MCF 10A (cell line): Measurements from ENCODE around the gene FLT1. TPM values are rescaled to one million over a fixed set of nuclear protein-coding genes. Genes with fewer than 3 reads are reported as not detected.

Experiments
- BruUV-seq: library from RNA; stranded (reverse); fragments of 400-500 nt; replicated peaks from 2 replicates; lab custom pipeline; 2021; lab: Mats Ljungman, UMichigan
- CTCF ChIA-PET: fragments of 300-600 bp; sonication (Branson Sonifier 250); formaldehyde crosslinking; extraction: SDS; loops from one replicate; lab custom pipeline; 2021; ENCODE audit warnings: antibody characterized with exemption, inconsistent platforms; lab: Yijun Ruan, JAX
- POLR2A ChIA-PET: fragments of 300-600, 350-650 bp; sonication (Branson Sonifier 250); formaldehyde crosslinking; extraction: SDS; loops from one replicate; lab custom pipeline; 2020; ENCODE audit warnings: antibody characterized with exemption, inconsistent platforms; lab: Yijun Ruan, JAX
- DNase-seq: peaks from one replicate; pipeline ENCODE4 v3.0.0-alpha.2; 2018; ENCODE audit not compliant: unreplicated experiment
- H3K27ac Mint-ChIP-seq: one replicate; pipeline ENCODE4 v1.8.0; 2022; ENCODE audit warnings: mild to moderate bottlenecking, low read depth, mixed read lengths; ENCODE audit not compliant: unreplicated experiment
- H3K27me3 Mint-ChIP-seq: one replicate; pipeline ENCODE4 v1.8.0; 2022; ENCODE audit warnings: mixed read lengths; ENCODE audit not compliant: insufficient read depth, unreplicated experiment
- H3K36me3 Mint-ChIP-seq: one replicate; pipeline ENCODE4 v1.8.0; 2022; ENCODE audit warnings: mild to moderate bottlenecking, moderate library complexity, mixed read lengths; ENCODE audit not compliant: insufficient read depth, unreplicated experiment
- H3K4me1 Mint-ChIP-seq: one replicate; pipeline ENCODE4 v1.8.0; 2022; ENCODE audit warnings: mixed read lengths; ENCODE audit not compliant: insufficient read depth, unreplicated experiment
- H3K4me3 Mint-ChIP-seq: one replicate; pipeline ENCODE4 v1.8.0; 2022; ENCODE audit warnings: mild to moderate bottlenecking, moderate library complexity, mixed read lengths; ENCODE audit not compliant: unreplicated experiment
- H3K9me3 Mint-ChIP-seq: one replicate; pipeline ENCODE4 v1.8.0; 2022; ENCODE audit warnings: mixed read lengths; ENCODE audit not compliant: unreplicated experiment
- CTCF ChIP-seq: fragments of 200-600 bp; IDR thresholded peaks from one replicate; pipeline ENCODE4 v1.8.0; 2022; ENCODE audit warnings: antibody characterized with exemption, mild to moderate bottlenecking; ENCODE audit not compliant: unreplicated experiment
- intact Hi-C: fragments of 100-400 bp; cut with micrococcal nuclease; formaldehyde crosslinking; loops from 2 replicates; pipeline ENCODE4 v1.14.1; 2022
- total RNA-seq: library from RNA; stranded (reverse); gene quantifications from 2 replicates; pipeline ENCODE4 v1.2.3, GENCODE V29; 2022

FLT1 gene
- total RNA-seq, 1 experiment from 2014 or later, result not detected

GRCh38 chr13:28385362-28385761 lies 109.6 kb downstream of the FLT1 start:
- intact Hi-C loops, result no loop called here
- Mint-ChIP-seq H3K36me3 (no peaks in the 10 kb centered on the region), H3K27me3 (peaks cover 46% of the 10 kb centered on the region), H3K4me1 (no peaks in the 10 kb centered on the region), H3K9me3 (no peaks in the 10 kb centered on the region), H3K4me3 (no peak overlapping the region), H3K27ac (no peak overlapping the region)
- no TSS peak for BruUV-seq
- no peak for TF ChIP-seq CTCF
- ChIA-PET CTCF (interaction anchor here (0.6 kb wide), 1 partner anchor 54 kb away, joined by 3 read pairs; no protein-coding TSS in a partner anchor), POLR2A (no interaction called here)
- no peak for DNase-seq

GRCh38 chr13:28384789-28385188 lies 110.1 kb downstream of the FLT1 start:
- Mint-ChIP-seq H3K9me3 (no peaks in the 10 kb centered on the region), H3K27me3 (peaks cover 42% of the 10 kb centered on the region), H3K4me3 (no peak overlapping the region), H3K27ac (no peak overlapping the region), H3K36me3 (no peaks in the 10 kb centered on the region), H3K4me1 (no peaks in the 10 kb centered on the region)
- DNase-seq, result no peak
- intact Hi-C loops, result no loop called here
- CTCF ChIA-PET, result interaction anchor here (0.6 kb wide), 1 partner anchor 53 kb away, joined by 3 read pairs; no protein-coding TSS in a partner anchor
- POLR2A ChIA-PET, result no interaction called here
- no TSS peak for BruUV-seq
- no peak for TF ChIP-seq CTCF

- ChIA-PET CTCF (interaction anchor here (1.7 kb wide), 1 partner anchor 57 kb away, joined by 5 read pairs; no protein-coding TSS in a partner anchor), POLR2A (interaction anchor here (1.1 kb wide), 1 partner anchor 16 kb away, joined by 3 read pairs; no protein-coding TSS in a partner anchor)
- Mint-ChIP-seq H3K27ac (no peak overlapping the region), H3K27me3 (peaks cover 13% of the 10 kb centered on the region), H3K9me3 (no peaks in the 10 kb centered on the region), H3K36me3 (no peaks in the 10 kb centered on the region), H3K4me1 (no peaks in the 10 kb centered on the region), H3K4me3 (no peak overlapping the region)
- no peak for DNase-seq
- intact Hi-C loops, result no loop called here
- no peak for TF ChIP-seq CTCF
- no TSS peak for BruUV-seq
Observed at GRCh38 chr13:28380319-28380718, 114.6 kb downstream of the FLT1 start.

- no TSS peak for BruUV-seq
- CTCF ChIA-PET, result interaction anchor here (0.6 kb wide), 1 partner anchor 256 kb away, joined by 3 read pairs; no protein-coding TSS in a partner anchor
- Mint-ChIP-seq H3K27ac (no peak overlapping the region), H3K9me3 (no peaks in the 10 kb centered on the region), H3K4me3 (no peak overlapping the region), H3K4me1 (no peaks in the 10 kb centered on the region), H3K36me3 (no peaks in the 10 kb centered on the region), H3K27me3 (peaks cover 13% of the 10 kb centered on the region)
- no peak for TF ChIP-seq CTCF
- no peak for DNase-seq
- POLR2A ChIA-PET, result no interaction called here
- intact Hi-C loops, result no loop called here
Observed at GRCh38 chr13:28379371-28380083, 115.4 kb downstream of the FLT1 start.
